Effector memory CD8-positive, alpha-beta T cell (primary cell): ENCODE measurements around the gene HTR4.

Source experiments
- ATAC-seq: fragments of 150-1000 bp; cut with Tn5 transposase; replicated peaks from 2 replicates; pipeline ENCODE4 v1.10.0; 2021; ENCODE audit warnings: mild to moderate bottlenecking, moderate library complexity
- DNase-seq, 3 experiments: peaks; one replicate each; pipeline ENCODE4 v3.0.0; 2021
- H3K27ac Mint-ChIP-seq, 2 donors: one replicate each; pipeline ENCODE4 v1.8.0; 2022; ENCODE audit warnings: mild to moderate bottlenecking in 2 of 2, mixed read lengths in 2 of 2, moderate library complexity in 2 of 2
- H3K27me3 Mint-ChIP-seq, 2 donors: one replicate each; pipeline ENCODE4 v1.8.0; 2022; ENCODE audit warnings: mixed read lengths in 2 of 2
- H3K36me3 Mint-ChIP-seq: one replicate; pipeline ENCODE4 v1.8.0; 2022; ENCODE audit warnings: mild to moderate bottlenecking, moderate library complexity, mixed read lengths; ENCODE audit not compliant: insufficient read depth
- H3K4me1 Mint-ChIP-seq, 2 donors: one replicate each; pipeline ENCODE4 v1.8.0; 2022; ENCODE audit warnings: low read depth in 2 of 2, mixed read lengths in 2 of 2
- H3K4me3 Mint-ChIP-seq, 2 donors: one replicate each; pipeline ENCODE4 v1.8.0; 2022; ENCODE audit warnings: mild to moderate bottlenecking in 2 of 2, mixed read lengths in 2 of 2, moderate library complexity in 2 of 2
- H3K9me3 Mint-ChIP-seq, 2 donors: one replicate each; pipeline ENCODE4 v1.8.0; 2022; ENCODE audit warnings: mixed read lengths in 2 of 2

Gene HTR4

DNA sequence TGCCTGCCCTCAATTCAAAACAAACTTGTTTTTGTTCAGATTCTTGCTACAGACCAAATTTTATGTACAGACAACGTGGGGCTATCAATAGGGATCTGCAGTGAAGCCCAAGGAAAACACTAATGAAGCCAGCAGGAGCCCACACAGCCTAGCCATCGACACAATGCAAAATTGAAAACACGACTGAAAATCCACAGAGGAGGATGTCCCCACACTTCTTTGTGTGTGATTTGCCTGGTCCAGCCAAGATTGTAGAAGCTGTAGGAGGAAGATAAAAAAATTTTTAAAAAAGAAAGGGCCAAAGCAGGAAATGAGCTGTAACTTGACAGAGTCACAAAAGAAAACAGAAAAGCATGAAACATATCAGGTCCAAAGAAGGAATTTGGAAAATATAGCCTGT, 34.8 kb downstream of the HTR4 start:
- Mint-ChIP-seq H3K4me1 (peaks cover 18 to 24% of the 10 kb centered on the region in 2 donors), H3K36me3 (no peaks in the 10 kb centered on the region), H3K27ac (peak overlapping the region in 1 of 2 donors; percentile 57), H3K4me3 (peak overlapping the region; percentile 11 to 21), H3K9me3 (no peaks in the 10 kb centered on the region), H3K27me3 (peaks cover 37 to 38% of the 10 kb centered on the region in 2 donors)
- ATAC-seq (no peak), DNase-seq (no peak)

DNA sequence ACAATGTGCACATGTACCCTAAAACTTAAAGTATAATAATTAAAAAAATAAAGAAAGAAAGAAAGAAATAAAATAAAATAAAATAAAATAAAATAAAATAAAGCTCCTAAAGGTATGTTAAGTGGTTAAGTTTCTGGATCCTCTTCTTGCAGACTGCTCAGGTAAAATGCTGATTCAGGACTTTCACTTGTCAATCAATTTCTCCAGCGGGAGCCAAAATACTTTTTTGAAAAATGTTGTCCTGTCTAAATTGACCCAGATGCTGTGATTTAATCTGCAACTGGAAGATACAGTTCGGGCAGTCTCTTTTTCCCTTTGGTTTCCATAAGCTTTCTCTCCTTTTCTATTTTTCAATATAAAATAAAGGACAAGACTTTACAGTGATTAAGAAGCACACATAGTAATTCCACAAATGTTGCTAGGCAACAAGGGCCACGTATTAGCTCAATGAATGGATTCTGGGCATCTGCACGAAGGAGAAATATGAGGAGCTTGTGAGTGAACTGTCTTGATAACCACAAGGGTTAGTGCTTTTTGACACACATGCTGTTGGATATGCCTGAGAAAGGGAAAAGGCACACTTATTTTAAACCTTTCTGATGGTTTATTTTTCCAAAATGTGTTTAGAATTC, 38.6 kb downstream of the HTR4 start:
- no peaks in the 10 kb centered on the region for H3K9me3 Mint-ChIP-seq

DNA sequence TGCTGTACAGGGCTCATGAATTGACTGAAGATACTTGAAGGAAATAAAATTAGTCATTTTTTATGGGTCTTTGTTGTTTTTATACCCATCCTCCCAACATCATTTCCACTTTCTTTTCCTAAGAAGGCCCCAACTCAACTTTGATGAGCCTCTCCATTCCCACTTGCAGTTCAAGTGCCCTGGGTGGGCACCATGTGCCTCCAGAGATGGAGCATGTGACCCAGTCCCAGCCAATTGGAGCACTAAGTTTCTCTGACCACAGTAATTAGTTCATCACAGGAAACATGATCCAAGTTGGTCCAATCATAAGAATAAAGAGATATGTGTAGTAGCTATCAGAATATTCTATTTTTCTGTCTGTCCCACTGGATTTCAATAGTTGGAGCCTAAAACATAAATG, 46.9 kb downstream of the HTR4 start:
- no peaks in the 10 kb centered on the region for H3K9me3 Mint-ChIP-seq
- DNase-seq (no peak), ATAC-seq (no peak)
- H3K27me3 Mint-ChIP-seq = peaks cover 19 to 22% of the 10 kb centered on the region in 2 donors
- no peaks in the 10 kb centered on the region for H3K4me1 Mint-ChIP-seq
- H3K4me3 Mint-ChIP-seq = no peak overlapping the region
- H3K36me3 Mint-ChIP-seq = no peaks in the 10 kb centered on the region
- no peak overlapping the region for H3K27ac Mint-ChIP-seq

More for the DNA sequence above, 38.6 kb downstream of the HTR4 start:
- no peaks in the 10 kb centered on the region for H3K36me3 Mint-ChIP-seq
- peaks cover 12 to 14% of the 10 kb centered on the region in 2 donors for H3K4me1 Mint-ChIP-seq
- DNase-seq = no peak
- no peak overlapping the region for H3K4me3 Mint-ChIP-seq
- peaks cover 14 to 16% of the 10 kb centered on the region in 2 donors for H3K27me3 Mint-ChIP-seq
- ATAC-seq = no peak
- H3K27ac Mint-ChIP-seq = no peak overlapping the region

DNA sequence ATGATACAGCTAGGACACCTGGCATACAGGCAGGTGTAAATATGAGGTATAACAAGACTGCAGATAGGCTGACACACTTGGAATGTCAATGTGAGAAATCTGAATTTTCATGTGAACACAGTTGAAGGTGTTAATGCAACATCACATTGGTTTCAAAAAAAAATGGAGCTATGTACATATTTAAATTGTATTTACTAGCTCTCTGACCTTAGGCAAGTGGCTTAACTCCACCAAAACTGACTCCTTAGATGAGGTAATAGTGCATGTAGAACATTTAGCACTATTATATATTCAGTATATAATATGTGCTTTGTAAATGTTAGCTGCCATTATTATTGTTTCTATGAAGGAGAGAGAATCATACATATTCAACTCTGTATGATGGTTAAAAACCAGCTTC, 48.0 kb downstream of the HTR4 start:
- peaks cover 19 to 22% of the 10 kb centered on the region in 2 donors for H3K27me3 Mint-ChIP-seq
- DNase-seq = no peak
- ATAC-seq = no peak

DNA sequence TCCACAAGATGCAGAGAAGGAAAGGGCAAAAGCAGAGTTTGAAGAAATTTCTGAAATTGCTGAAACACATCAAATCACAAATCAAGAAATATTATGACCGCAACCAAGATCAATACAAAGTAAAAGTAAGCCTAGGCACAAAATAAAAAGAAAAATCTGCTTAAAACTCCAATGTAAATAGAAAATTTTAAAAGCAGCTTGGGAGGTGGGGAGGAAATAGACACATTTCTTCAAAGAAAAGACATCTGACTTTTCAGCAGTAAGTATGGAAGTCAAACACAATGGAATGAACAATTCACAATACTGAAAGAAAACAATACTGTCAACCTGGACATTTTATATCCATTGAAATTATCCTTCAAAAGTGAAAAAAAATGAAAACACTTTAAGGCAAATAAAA, 55.1 kb downstream of the HTR4 start:
- no peak overlapping the region for H3K27ac Mint-ChIP-seq
- H3K36me3 Mint-ChIP-seq = no peaks in the 10 kb centered on the region
- no peaks in the 10 kb centered on the region for H3K4me1 Mint-ChIP-seq
- H3K27me3 Mint-ChIP-seq = peaks cover 45 to 47% of the 10 kb centered on the region in 2 donors
- H3K9me3 Mint-ChIP-seq = peaks cover 4 to 15% of the 10 kb centered on the region in 2 donors
- ATAC-seq = no peak
- no peak overlapping the region for H3K4me3 Mint-ChIP-seq
- no peak for DNase-seq

More for the DNA sequence above, 48.0 kb downstream of the HTR4 start:
- no peaks in the 10 kb centered on the region for H3K4me1 Mint-ChIP-seq
- H3K36me3 Mint-ChIP-seq = no peaks in the 10 kb centered on the region
- no peak overlapping the region for H3K27ac Mint-ChIP-seq
- no peaks in the 10 kb centered on the region for H3K9me3 Mint-ChIP-seq
- H3K4me3 Mint-ChIP-seq = no peak overlapping the region

DNA sequence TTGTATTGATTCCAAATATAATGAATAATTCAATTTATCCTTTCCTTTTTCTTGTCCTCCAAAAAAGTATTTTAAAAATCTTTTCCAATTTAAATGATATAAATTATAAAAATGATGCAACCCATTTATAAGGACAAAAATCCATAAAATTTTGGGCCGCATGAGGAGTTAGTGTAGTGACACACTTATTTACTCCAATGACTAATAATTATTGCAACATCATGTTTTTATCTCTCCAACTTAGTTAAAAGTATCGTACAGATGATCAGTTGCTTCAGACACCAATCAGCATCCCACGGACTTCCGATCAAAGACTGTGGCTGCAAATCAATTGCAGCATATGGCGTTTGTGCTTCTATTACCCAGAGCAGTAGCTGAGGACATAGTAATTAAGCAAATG, 58.6 kb downstream of the HTR4 start:
- DNase-seq (no peak), ATAC-seq (no peak)
- Mint-ChIP-seq H3K4me1 (no peaks in the 10 kb centered on the region), H3K36me3 (no peaks in the 10 kb centered on the region), H3K27me3 (peaks cover 47 to 59% of the 10 kb centered on the region in 2 donors), H3K27ac (no peak overlapping the region), H3K4me3 (no peak overlapping the region), H3K9me3 (peaks cover 4 to 15% of the 10 kb centered on the region in 2 donors)

DNA sequence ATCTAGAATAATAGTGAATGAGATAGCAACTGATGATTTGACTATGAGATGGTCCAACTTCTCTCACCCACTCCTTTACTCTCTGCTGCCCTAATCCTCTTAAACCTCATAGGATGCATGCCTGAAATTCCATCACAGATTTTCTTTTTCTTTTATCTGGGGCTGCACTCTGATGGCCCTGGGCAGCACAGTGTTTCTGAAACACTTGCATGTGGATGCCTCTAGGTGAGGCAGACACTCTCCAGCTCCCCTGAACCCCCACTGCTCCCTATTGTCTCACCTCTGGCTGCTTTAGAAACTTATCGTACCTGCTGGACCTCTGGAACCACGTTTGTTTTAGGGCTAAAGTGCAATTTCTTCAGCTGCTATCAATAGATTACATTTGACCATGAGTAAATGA, 67.5 kb downstream of the HTR4 start:
- no peaks in the 10 kb centered on the region for H3K9me3 Mint-ChIP-seq
- peaks cover 11 to 46% of the 10 kb centered on the region in 2 donors for H3K27me3 Mint-ChIP-seq
- DNase-seq (no peak), ATAC-seq (no peak)
- H3K4me1 Mint-ChIP-seq = no peaks in the 10 kb centered on the region
- H3K4me3 Mint-ChIP-seq = no peak overlapping the region
- H3K36me3 Mint-ChIP-seq = no peaks in the 10 kb centered on the region
- H3K27ac Mint-ChIP-seq = no peak overlapping the region

DNA sequence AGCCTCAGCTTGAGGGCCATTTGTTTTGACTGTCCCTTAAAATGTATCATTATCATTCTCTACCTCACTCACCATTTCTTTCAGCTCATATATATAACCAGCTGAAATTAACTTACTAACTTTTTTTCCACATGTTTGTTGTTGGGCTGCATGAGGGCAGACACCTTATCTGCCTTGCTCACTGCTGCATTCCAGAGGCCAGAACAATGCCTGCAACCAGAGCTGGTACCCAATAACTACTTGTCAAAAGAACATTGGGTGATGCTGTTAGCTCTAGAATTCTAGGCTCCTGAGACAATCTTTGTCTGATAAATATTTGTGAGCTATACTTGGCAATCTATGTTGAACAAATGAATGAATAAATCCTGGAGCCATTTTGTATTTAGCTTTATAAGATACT, 68.3 kb downstream of the HTR4 start:
- Mint-ChIP-seq H3K4me3 (no peak overlapping the region), H3K27me3 (peaks cover 12 to 53% of the 10 kb centered on the region in 2 donors), H3K4me1 (no peaks in the 10 kb centered on the region), H3K9me3 (no peaks in the 10 kb centered on the region), H3K36me3 (no peaks in the 10 kb centered on the region), H3K27ac (no peak overlapping the region)
- DNase-seq = no peak
- no peak for ATAC-seq

DNA sequence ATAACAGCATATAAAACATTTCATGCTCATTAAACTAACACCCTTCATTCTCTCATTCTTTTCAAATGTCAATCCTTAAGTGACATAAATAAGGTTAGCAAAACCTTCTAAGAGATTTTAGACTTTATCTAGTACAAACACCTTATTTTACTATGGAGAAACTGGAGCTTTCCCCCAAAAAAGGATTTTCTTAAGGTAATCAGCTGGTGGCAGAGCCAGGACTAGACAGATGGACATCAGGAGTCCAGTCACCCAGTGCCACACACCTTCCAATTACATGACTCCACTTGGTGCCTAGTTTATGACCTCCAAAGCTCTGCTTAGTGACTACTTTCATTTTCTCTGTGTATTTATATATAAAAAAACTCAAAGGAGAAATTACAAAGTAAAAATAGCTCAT, 70.2 kb downstream of the HTR4 start:
- Mint-ChIP-seq H3K27ac (no peak overlapping the region), H3K9me3 (no peaks in the 10 kb centered on the region), H3K36me3 (no peaks in the 10 kb centered on the region), H3K4me3 (no peak overlapping the region), H3K27me3 (peaks cover 12 to 64% of the 10 kb centered on the region in 2 donors), H3K4me1 (no peaks in the 10 kb centered on the region)
- ATAC-seq (no peak), DNase-seq (no peak)

DNA sequence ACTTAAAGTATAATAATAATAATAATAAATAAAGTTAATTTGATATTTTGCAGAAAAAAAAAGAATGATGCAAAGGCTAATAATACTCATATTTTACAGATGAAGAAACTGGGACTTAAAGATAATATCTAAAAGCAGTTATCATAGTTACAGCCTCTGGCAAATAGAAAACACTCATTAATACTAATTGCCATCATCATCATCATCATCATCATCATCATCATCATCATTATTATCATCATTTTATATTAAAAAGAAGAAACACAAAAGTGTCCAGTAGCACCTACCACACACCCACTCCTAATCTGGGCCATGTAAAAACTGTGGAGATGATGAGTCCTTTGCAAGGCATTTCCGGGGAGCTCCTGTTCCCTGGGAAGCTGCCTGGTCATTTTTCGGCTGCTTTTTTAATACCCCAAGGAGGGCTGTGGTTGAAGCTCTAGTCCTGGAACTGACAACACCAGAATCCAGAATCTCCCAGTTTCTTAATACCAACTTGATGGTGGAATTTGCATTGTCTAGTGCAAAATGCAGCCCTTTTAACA, 70.8 kb downstream of the HTR4 start:
- Mint-ChIP-seq H3K27me3 (peaks cover 12 to 64% of the 10 kb centered on the region in 2 donors), H3K4me3 (no peak overlapping the region), H3K36me3 (no peaks in the 10 kb centered on the region), H3K9me3 (no peaks in the 10 kb centered on the region), H3K4me1 (no peaks in the 10 kb centered on the region), H3K27ac (no peak overlapping the region)
- ATAC-seq = no peak
- DNase-seq = no peak

DNA sequence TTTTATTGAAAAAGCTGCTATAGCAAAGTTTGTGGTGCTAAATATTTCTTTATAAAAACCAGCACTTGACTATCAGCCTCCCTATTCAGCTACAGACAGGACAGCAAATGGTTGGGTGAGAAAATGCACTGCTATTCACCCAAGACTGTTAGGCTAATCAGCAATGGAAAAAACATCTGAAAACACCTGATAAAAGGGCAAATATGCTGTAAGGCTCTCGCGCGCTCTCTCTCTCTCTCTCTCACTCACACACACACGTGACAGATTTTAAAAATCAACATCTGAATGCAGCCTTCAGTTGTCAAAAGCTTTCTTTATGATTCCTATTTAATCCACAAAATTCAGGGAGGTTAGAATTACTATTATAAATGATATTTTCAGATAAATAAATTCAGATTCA, 80.2 kb downstream of the HTR4 start:
- DNase-seq (no peak), ATAC-seq (no peak)
- H3K4me1 Mint-ChIP-seq = no peaks in the 10 kb centered on the region
- no peak overlapping the region for H3K4me3 Mint-ChIP-seq
- no peaks in the 10 kb centered on the region for H3K36me3 Mint-ChIP-seq
- peaks cover 22 to 44% of the 10 kb centered on the region in 2 donors for H3K27me3 Mint-ChIP-seq
- no peak overlapping the region for H3K27ac Mint-ChIP-seq
- no peaks in the 10 kb centered on the region for H3K9me3 Mint-ChIP-seq

DNA sequence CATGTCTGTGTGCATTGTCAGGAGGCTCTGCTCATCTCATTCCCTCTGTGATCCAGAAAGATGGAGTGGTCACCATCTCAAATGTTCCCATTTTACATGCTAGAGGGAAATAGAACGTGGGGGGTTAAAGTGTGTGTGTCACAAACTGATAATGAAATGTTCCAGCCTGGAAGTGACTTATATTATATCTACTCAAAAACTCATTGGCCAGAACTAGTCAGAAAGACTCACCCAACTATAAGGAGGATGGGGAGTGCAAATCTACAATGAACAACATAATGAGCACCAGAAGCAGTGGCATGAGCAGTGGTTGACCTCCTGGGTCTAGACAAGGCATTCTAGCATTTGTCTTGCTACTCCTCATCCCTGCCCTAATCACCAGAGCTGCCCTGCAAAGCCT, 81.0 kb downstream of the HTR4 start:
- Mint-ChIP-seq H3K4me3 (no peak overlapping the region), H3K9me3 (no peaks in the 10 kb centered on the region), H3K36me3 (no peaks in the 10 kb centered on the region), H3K27ac (no peak overlapping the region), H3K4me1 (no peaks in the 10 kb centered on the region), H3K27me3 (peaks cover 22 to 44% of the 10 kb centered on the region in 2 donors)
- DNase-seq (no peak), ATAC-seq (no peak)

DNA sequence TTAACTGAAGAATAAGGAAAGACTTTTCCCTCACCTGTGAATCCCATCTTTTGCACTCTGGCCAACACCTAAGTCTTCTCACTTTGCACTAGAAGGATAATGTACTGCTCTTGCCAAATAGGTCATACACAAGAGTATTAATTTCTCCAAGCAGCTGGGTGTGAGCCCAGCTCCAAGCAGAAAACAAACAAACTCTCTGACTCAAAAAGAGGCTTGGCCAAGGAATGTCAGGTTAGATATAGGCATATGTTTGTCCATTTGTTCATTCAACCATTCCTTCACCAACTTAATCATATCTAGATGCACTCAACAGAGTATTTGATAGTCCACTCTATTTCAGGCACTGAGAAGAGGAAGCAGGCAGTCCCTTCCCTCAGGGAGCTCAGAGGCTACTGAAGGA, 84.4 kb downstream of the HTR4 start:
- no peak for DNase-seq
- no peaks in the 10 kb centered on the region for H3K4me1 Mint-ChIP-seq
- H3K27ac Mint-ChIP-seq = no peak overlapping the region
- no peaks in the 10 kb centered on the region for H3K36me3 Mint-ChIP-seq
- peaks cover 39 to 49% of the 10 kb centered on the region in 2 donors for H3K27me3 Mint-ChIP-seq
- no peak for ATAC-seq
- no peak overlapping the region for H3K4me3 Mint-ChIP-seq
- no peaks in the 10 kb centered on the region for H3K9me3 Mint-ChIP-seq

DNA sequence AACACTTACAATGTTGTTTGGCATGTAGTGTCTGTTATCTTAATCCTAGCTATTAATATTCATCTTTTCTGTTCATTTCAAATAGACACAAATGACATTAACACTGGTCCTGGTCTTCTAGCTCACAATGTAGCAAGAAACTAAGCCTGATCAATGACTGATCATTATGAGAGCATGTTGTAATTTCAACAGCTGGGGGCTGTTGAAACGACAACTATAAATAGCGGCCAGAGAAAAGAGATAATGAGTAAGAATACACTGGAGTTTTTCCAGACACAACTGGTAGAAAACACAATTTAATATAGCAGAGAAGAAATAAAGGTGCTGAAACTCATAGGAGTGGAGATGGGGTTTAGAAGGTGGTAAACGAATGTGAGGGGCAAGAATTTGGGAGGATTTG, 89.2 kb downstream of the HTR4 start:
- H3K27me3 Mint-ChIP-seq = peaks cover 41 to 44% of the 10 kb centered on the region in 2 donors
- DNase-seq (no peak), ATAC-seq (no peak)
- no peaks in the 10 kb centered on the region for H3K4me1 Mint-ChIP-seq
- H3K4me3 Mint-ChIP-seq = no peak overlapping the region
- H3K27ac Mint-ChIP-seq = no peak overlapping the region
- H3K36me3 Mint-ChIP-seq = no peaks in the 10 kb centered on the region
- H3K9me3 Mint-ChIP-seq = no peaks in the 10 kb centered on the region
